H1 (cell line): Measurements from ENCODE around the gene NCAM1. TPM values are rescaled to one million over a fixed set of nuclear protein-coding genes. Genes with fewer than 3 reads are reported as not detected.

ENCODE experiments used
- CTCF ChIA-PET: fragments of 300-600 bp; sonication (Branson Sonifier 250); formaldehyde crosslinking; loops from one replicate; lab custom pipeline; 2021; ENCODE audit not compliant: partially characterized antibody; lab: Charles Lee
- POLR2A ChIA-PET: fragments of 300-600 bp; sonication (Branson Sonifier 250); formaldehyde crosslinking; loops from one replicate; lab custom pipeline; 2021; ENCODE audit warnings: inconsistent platforms; ENCODE audit not compliant: partially characterized antibody; lab: Charles Lee
- DNase-seq, 2 experiments: peaks; one replicate each; pipeline versions ENCODE4 v3.0.0 to v3.0.0-alpha.2; 2010 to 2022; ENCODE audit warnings: low spot score in 2 of 2, low read depth in 1 of 2, mixed read lengths in 1 of 2
- FAIRE-seq: peaks from 2 replicates; lab custom pipeline; 2011; peaks lifted over from hg19 to GRCh38; lab: Jason Lieb, UNC
- H2AFZ ChIP-seq: 2 replicates; pipeline ENCODE4 v1.8.1; 2012; ENCODE audit warnings: low read length, inconsistent platforms
- H2AK5ac ChIP-seq: 2 replicates; pipeline ENCODE4 v1.6.1; 2013; ENCODE audit warnings: low read depth, low read length
- H2BK120ac ChIP-seq: replicated peaks from 2 replicates; pipeline ENCODE3; 2013; ENCODE audit warnings: low read depth, low read length, inconsistent platforms
- H2BK12ac ChIP-seq: 2 replicates; pipeline ENCODE4 v1.6.1; 2013; ENCODE audit warnings: low read depth, low read length
- H2BK15ac ChIP-seq: 2 replicates; pipeline ENCODE4 v1.6.1; 2013; ENCODE audit warnings: low read length
- H2BK20ac ChIP-seq: 2 replicates; pipeline ENCODE4 v1.6.1; 2013; ENCODE audit warnings: low read length
- H2BK5ac ChIP-seq: 2 replicates; pipeline ENCODE4 v1.6.1; 2013; ENCODE audit warnings: low read depth, low read length
- H3K14ac ChIP-seq: 2 replicates; pipeline ENCODE4 v1.6.1; 2013; ENCODE audit warnings: inconsistent platforms; ENCODE audit not compliant: insufficient read length
- H3K18ac ChIP-seq: 2 replicates; pipeline ENCODE4 v1.6.1; 2013; ENCODE audit warnings: low read length; ENCODE audit errors: extremely low read depth
- H3K23ac ChIP-seq: 2 replicates; pipeline ENCODE4 v1.6.1; 2013; ENCODE audit warnings: inconsistent platforms; ENCODE audit not compliant: insufficient read length
- H3K23me2 ChIP-seq: 2 replicates; pipeline ENCODE4 v1.6.1; 2013; ENCODE audit warnings: low read depth, low read length
- H3K27ac ChIP-seq: 2 replicates; pipeline ENCODE4 v1.6.1; 2011; ENCODE audit warnings: low read depth, low read length, inconsistent platforms
- H3K27me3 ChIP-seq, 4 experiments: replicated peaks in 1 of 4; 1 replicate in 1 of 4; 2 replicates in 3 of 4; pipeline versions ENCODE4 v1.6.1 to v1.8.1; 2011 to 2013; ENCODE audit warnings: low read length in 3 of 4, mild to moderate bottlenecking in 3 of 4, inconsistent platforms in 2 of 4, mixed read lengths in 2 of 4, moderate library complexity in 1 of 4; ENCODE audit not compliant: control insufficient read depth in 3 of 4, insufficient read depth in 3 of 4; ENCODE audit errors: extremely low read depth in 1 of 4
- H3K36me3 ChIP-seq, 4 experiments: 2 replicates each; pipeline versions ENCODE4 v1.6.1 to v1.8.1; 2011 to 2013; ENCODE audit warnings: mild to moderate bottlenecking in 4 of 4, low read length in 3 of 4, moderate library complexity in 2 of 4, control low read depth in 1 of 4, inconsistent platforms in 1 of 4; ENCODE audit not compliant: insufficient read depth in 4 of 4, control insufficient read depth in 2 of 4
- H3K4ac ChIP-seq: replicated peaks from 2 replicates; pipeline ENCODE3; 2013; ENCODE audit warnings: low read length, low read depth, mixed read lengths, inconsistent platforms; ENCODE audit not compliant: insufficient read length
- H3K4me1 ChIP-seq, 4 experiments: replicated peaks in 1 of 4; 1 replicate in 1 of 4; 2 replicates in 3 of 4; pipeline versions ENCODE4 v1.6.1 to v1.8.1; 2011 to 2013; ENCODE audit warnings: low read length in 3 of 4, inconsistent platforms in 2 of 4, mixed read lengths in 1 of 4; ENCODE audit not compliant: insufficient read depth in 4 of 4, control insufficient read depth in 3 of 4
- H3K4me2 ChIP-seq, 2 experiments: 2 replicates each; pipeline versions ENCODE4 v1.6.1 to v1.8.1; 2011 to 2013; ENCODE audit warnings: low read depth in 2 of 2, low read length in 2 of 2, control low read depth in 1 of 2, inconsistent platforms in 1 of 2, mild to moderate bottlenecking in 1 of 2; ENCODE audit not compliant: insufficient read depth in 1 of 2
- H3K4me3 ChIP-seq, 4 experiments: fragments of 200-600, 300-600 bp in 1 of 4; sonication (generic), shearing (Covaris generic), sonication (Bioruptor Twin) in 1 of 4; 2 replicates each; pipeline versions ENCODE4 v1.5.1 to v1.8.1; 2011 to 2016; ENCODE audit warnings: low read length in 4 of 4, low read depth in 3 of 4, control low read depth in 2 of 4, inconsistent platforms in 2 of 4, mild to moderate bottlenecking in 2 of 4, mixed read lengths in 1 of 4, moderate library complexity in 1 of 4; ENCODE audit not compliant: insufficient read depth in 2 of 4; ENCODE audit errors: extremely low read depth in 1 of 4
- H3K56ac ChIP-seq: replicated peaks from 2 replicates; pipeline ENCODE3; 2013; ENCODE audit warnings: low read depth, mild to moderate bottlenecking, mixed read lengths, low read length, inconsistent platforms; ENCODE audit not compliant: insufficient read length
- H3K79me1 ChIP-seq: 2 replicates; pipeline ENCODE4 v1.6.1; 2013; ENCODE audit warnings: low read depth, low read length, control low read depth
- H3K79me2 ChIP-seq, 2 experiments: 2 replicates each; pipeline versions ENCODE4 v1.6.1 to v1.8.1; 2012 to 2013; ENCODE audit warnings: low read length in 2 of 2, mild to moderate bottlenecking in 2 of 2, inconsistent platforms in 1 of 2; ENCODE audit not compliant: insufficient read depth in 2 of 2, control insufficient read depth in 1 of 2
- H3K9ac ChIP-seq, 4 experiments: replicated peaks in 1 of 4; 1 replicate in 1 of 4; 2 replicates in 3 of 4; pipeline versions ENCODE4 v1.6.1 to v1.8.1; 2011 to 2013; ENCODE audit warnings: low read depth in 3 of 4, low read length in 3 of 4, control low read depth in 2 of 4, mild to moderate bottlenecking in 2 of 4, moderate library complexity in 2 of 4, inconsistent platforms in 1 of 4; ENCODE audit errors: extremely low read depth in 1 of 4
- H3K9me3 ChIP-seq, 2 experiments: 2 replicates each; pipeline versions ENCODE4 v1.6.1 to v1.8.1; 2012 to 2013; ENCODE audit warnings: mild to moderate bottlenecking in 2 of 2, moderate library complexity in 2 of 2, control low read depth in 1 of 2, inconsistent platforms in 1 of 2, low read depth in 1 of 2, low read length in 1 of 2, mixed read lengths in 1 of 2; ENCODE audit not compliant: insufficient read depth in 2 of 2
- H4K20me1 ChIP-seq, 2 experiments: replicated peaks in 1 of 2; 2 replicates each; pipeline versions ENCODE3 to v1.8.1; 2011 to 2013; ENCODE audit warnings: inconsistent platforms in 2 of 2, low read length in 2 of 2, mild to moderate bottlenecking in 1 of 2; ENCODE audit not compliant: insufficient read depth in 2 of 2, control insufficient read depth in 1 of 2
- H4K5ac ChIP-seq: 2 replicates; pipeline ENCODE4 v1.6.1; 2013; ENCODE audit warnings: low read length, low read depth, mixed read lengths, inconsistent platforms; ENCODE audit not compliant: insufficient read length
- H4K8ac ChIP-seq: 2 replicates; pipeline ENCODE4 v1.8.0; 2013; ENCODE audit warnings: mild to moderate bottlenecking, moderate library complexity, low read length, inconsistent platforms; ENCODE audit not compliant: insufficient read depth; ENCODE audit errors: extremely low read depth
- H4K91ac ChIP-seq: replicated peaks from 2 replicates; pipeline ENCODE3; 2013; ENCODE audit warnings: low read length, mixed read lengths, inconsistent platforms; ENCODE audit not compliant: insufficient read length
- ASH2L ChIP-seq: fragments of 200-600, 300-600 bp; sonication (generic); IDR thresholded peaks from one replicate; pipeline ENCODE4 v1.7.1; 2017; ENCODE audit warnings: low read length
- ATF2 ChIP-seq: IDR thresholded peaks from 2 replicates; pipeline ENCODE4 v1.6.1; 2012; ENCODE audit warnings: low read length, inconsistent platforms
- EGR1 ChIP-seq: IDR thresholded peaks from 2 replicates; pipeline ENCODE4 v1.6.1; 2011; ENCODE audit warnings: low read depth, low read length, borderline replicate concordance
- GTF2F1 ChIP-seq: IDR thresholded peaks from 2 replicates; pipeline ENCODE4 v1.6.1; 2012; ENCODE audit warnings: low read depth, low read length, improper control_type of control experiment, borderline replicate concordance
- KDM5A ChIP-seq: fragments of 200-600 bp; IDR thresholded peaks from 2 replicates; pipeline ENCODE4 v1.7.1; 2012; ENCODE audit warnings: mild to moderate bottlenecking, low read length, inconsistent platforms, mixed read lengths
- NANOG ChIP-seq: IDR thresholded peaks from 2 replicates; pipeline ENCODE4 v1.6.1; 2011; ENCODE audit warnings: low read length, low read depth, mild to moderate bottlenecking, inconsistent platforms; ENCODE audit not compliant: insufficient read depth, poor library complexity, severe bottlenecking
- POU5F1 ChIP-seq: IDR thresholded peaks from 2 replicates; pipeline ENCODE4 v1.6.1; 2011; ENCODE audit warnings: low read depth, mild to moderate bottlenecking, low read length, moderate library complexity
- RAD21 ChIP-seq, 2 experiments: IDR thresholded peaks in 1 of 2; conservative IDR thresholded peaks in 1 of 2; 2 replicates each; pipeline ENCODE4 v1.6.1; 2011; ENCODE audit warnings: low read depth in 2 of 2, low read length in 2 of 2, improper control_type of control experiment in 1 of 2, inconsistent platforms in 1 of 2, mild to moderate bottlenecking in 1 of 2, moderate library complexity in 1 of 2
- SIRT6 ChIP-seq: IDR thresholded peaks from one replicate; pipeline ENCODE4 v1.7.1; 2012; ENCODE audit warnings: low read length, inconsistent platforms
- SP1 ChIP-seq: IDR thresholded peaks from 2 replicates; pipeline ENCODE4 v1.6.1; 2011; ENCODE audit warnings: low read depth, low read length
- TBP ChIP-seq: IDR thresholded peaks from 2 replicates; pipeline ENCODE4 v1.6.1; 2011; ENCODE audit warnings: low read depth, low read length, improper control_type of control experiment
- ZNF274 ChIP-seq: IDR thresholded peaks from 2 replicates; pipeline ENCODE4 v1.7.0; 2012; ENCODE audit warnings: low read length, borderline replicate concordance; ENCODE audit errors: extremely low read depth
- WGBS, 2 experiments: shearing (Covaris generic) in 1 of 2; methylation state at CpG; one replicate each; pipeline versions ENCODE4 v1.1.6 to v1.1.7; 2013 to 2015; ENCODE audit warnings: low lambda C conversion rate in 2 of 2, mixed read lengths in 2 of 2, inconsistent platforms in 1 of 2, low coverage in 1 of 2, missing lambda C conversion rate in 1 of 2; ENCODE audit not compliant: insufficient replicate concordance in 2 of 2, insufficient coverage in 1 of 2, insufficient read length in 1 of 2; ENCODE audit errors: extremely low coverage in 1 of 2, missing lambda C conversion rate in 1 of 2; 5-methylcytosine and 5-hydroxymethylcytosine counted together
- polyA plus RNA-seq, 7 experiments: library from polyadenylated mRNA; depleted of rRNA in 3 of 7; stranded (reverse) in 5 of 7; unstranded in 2 of 7; fragments of >200 nt in 5 of 7; fragments of 200-250 nt in 2 of 7; gene quantifications; 1 replicate in 5 of 7; 2 replicates in 1 of 7; 4 replicates in 1 of 7; pipeline versions ENCODE4 v1.2.1 to v1.2.3, GENCODE V29; 2011 to 2013; ENCODE audit warnings: missing spikeins in 2 of 7, mixed read lengths in 2 of 7
- total RNA-seq: library from RNA; stranded (reverse); fragmentation: NEBNext Ultra II Directional; extraction: Animal tissue kit (Norgen Biotek cat#: 25700); gene quantifications from 2 replicates; pipeline ENCODE4 v1.2.1, GENCODE V29; 2021

NCAM1 gene
- total and polyA plus RNA-seq, 2 of the 8 experiments (the other 6 are each of a cell fraction or from before 2014, with no cell fraction given) = 3.1 to 4.3 TPM

- no peak overlapping the region for H4K8ac ChIP-seq
- no peak overlapping the region for H3K4ac ChIP-seq
- no peak overlapping the region for H3K14ac ChIP-seq
- H3K9me3 ChIP-seq = no peaks in the 10 kb centered on the region
- no peaks in the 10 kb centered on the region for H3K79me2 ChIP-seq
- no peak overlapping the region for H3K23ac ChIP-seq
- no peak overlapping the region for H3K18ac ChIP-seq
- WGBS, 2 experiments = 95% methylated on average over 5 of the region's 5 CpGs; no CpG with 5 or more reads in 1 of the 2 experiments
- no peak overlapping the region for H2AFZ ChIP-seq
- H4K20me1 ChIP-seq = no peaks in the 10 kb centered on the region
- no peak overlapping the region for H3K4me2 ChIP-seq
- DNase-seq = no peak
- no peaks in the 10 kb centered on the region for H3K4me1 ChIP-seq
- no peak overlapping the region for H2BK20ac ChIP-seq
- no peaks in the 10 kb centered on the region for H3K23me2 ChIP-seq
- no peak overlapping the region for H4K91ac ChIP-seq
- H3K79me1 ChIP-seq = no peaks in the 10 kb centered on the region
- H3K27ac ChIP-seq = no peak overlapping the region
- ChIA-PET POLR2A (no interaction called here), CTCF (interaction anchor here (0.6 to 1.7 kb wide), 9 partner anchors 9 to 544 kb away, joined by 3 to 6 read pairs (median 3); no protein-coding TSS in a partner anchor)
- no peak overlapping the region for H2BK5ac ChIP-seq
- no peak for FAIRE-seq
- H4K5ac ChIP-seq = no peak overlapping the region
- H3K56ac ChIP-seq = no peak overlapping the region
- H3K27me3 ChIP-seq = no peaks in the 10 kb centered on the region
- no peak overlapping the region for H2AK5ac ChIP-seq
- H3K36me3 ChIP-seq = no peaks in the 10 kb centered on the region
- H2BK120ac ChIP-seq = no peak overlapping the region
- no peak overlapping the region for H3K9ac ChIP-seq
- no peak overlapping the region for H3K4me3 ChIP-seq
- H2BK15ac ChIP-seq = no peak overlapping the region
- H2BK12ac ChIP-seq = no peak overlapping the region
- no peak for TF ChIP-seq ATF2
- no peak for TF ChIP-seq KDM5A
- TF ChIP-seq SP1 = no peak
- TF ChIP-seq NANOG = no peak
- no peak for TF ChIP-seq EGR1
- no peak for TF ChIP-seq SIRT6
- TF ChIP-seq ASH2L = no peak
- TF ChIP-seq ZNF274 = no peak
- no peak for TF ChIP-seq GTF2F1
- TF ChIP-seq POU5F1 = no peak
- no peak for TF ChIP-seq TBP
- no peak for TF ChIP-seq RAD21 (IDR thresholded peaks at IDR 0.05 in 1 of 2, conservative IDR thresholded peaks at IDR 0.05 in 1 of 2; ENCODE audit: low read depth in 2 of 2, low read length in 2 of 2)
These were observed 168.2 kb downstream of the NCAM1 start for GRCh38 chr11:113129261-113129992.
